NB4 (cell line): ENCODE measurements around the gene UBA1.

ENCODE experiments used
- CTCF ChIP-seq: IDR thresholded peaks from one replicate; pipeline ENCODE4 v1.5.1; 2012; ENCODE audit warnings: low read depth, low read length
- MYC ChIP-seq: IDR thresholded peaks from 2 replicates; pipeline ENCODE4 v1.6.1; 2011; ENCODE audit warnings: low read depth, low read length
- POLR2A ChIP-seq: IDR thresholded peaks from 2 replicates; pipeline ENCODE4 v1.6.1; 2011; ENCODE audit warnings: mild to moderate bottlenecking; ENCODE audit not compliant: insufficient read length; ENCODE audit errors: extremely low read depth
- TF ChIP-seq, protein P1 (sequence below): IDR thresholded peaks from 2 replicates; pipeline ENCODE4 v1.6.1; 2011; ENCODE audit warnings: low read depth, low read length

GRCh38 chrX:47182106-47182700 lies 11.4 kb upstream of the UBA1 start:
- TF ChIP-seq CTCF (no peak), POLR2A (no peak), MYC (no peak)
- TF ChIP-seq, protein P1, sequence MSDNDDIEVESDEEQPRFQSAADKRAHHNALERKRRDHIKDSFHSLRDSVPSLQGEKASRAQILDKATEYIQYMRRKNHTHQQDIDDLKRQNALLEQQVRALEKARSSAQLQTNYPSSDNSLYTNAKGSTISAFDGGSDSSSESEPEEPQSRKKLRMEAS, result no peak
